Measurements from ENCODE around the gene HARS1.
"Not testable (repeated sequence)": the region's sequence is repeated elsewhere in the genome, so short reads cannot be mapped to it uniquely, and the experiment has no call there.

Gene HARS1

DNA sequence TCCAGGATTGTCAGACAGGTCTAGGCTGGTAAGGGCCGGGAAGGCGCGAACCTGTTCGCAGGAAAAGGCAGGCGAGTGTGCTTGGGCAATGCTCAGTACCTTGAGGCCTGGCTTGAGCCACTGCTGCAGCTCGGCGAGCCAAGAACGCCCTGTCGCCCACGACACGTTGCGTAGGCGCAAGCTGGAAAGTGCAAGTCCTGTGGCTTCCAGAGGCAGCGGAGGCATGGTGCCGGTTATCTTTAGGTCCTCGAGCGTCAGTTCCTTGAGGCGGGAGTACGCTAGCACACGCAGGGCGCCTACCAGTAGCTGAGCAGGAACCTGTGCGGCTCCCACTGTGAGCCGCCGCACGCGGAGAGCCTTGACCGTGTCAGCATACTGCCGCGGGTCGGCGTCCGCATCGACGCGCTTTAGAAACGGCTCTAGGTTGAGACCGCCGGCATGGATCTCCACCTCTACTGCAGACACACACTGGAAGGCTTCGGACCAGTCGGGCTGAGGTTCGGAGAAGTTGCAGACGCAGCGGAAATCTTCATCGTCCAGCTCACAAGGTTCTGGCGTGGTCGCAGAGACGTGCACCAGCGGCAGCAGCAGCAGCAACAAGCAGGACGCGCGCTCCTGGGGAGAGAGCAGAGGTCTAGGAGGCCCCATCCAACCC is 58.7 kb downstream of the HARS1 start:
- peak; percentile 24 for DNase-seq

DNA sequence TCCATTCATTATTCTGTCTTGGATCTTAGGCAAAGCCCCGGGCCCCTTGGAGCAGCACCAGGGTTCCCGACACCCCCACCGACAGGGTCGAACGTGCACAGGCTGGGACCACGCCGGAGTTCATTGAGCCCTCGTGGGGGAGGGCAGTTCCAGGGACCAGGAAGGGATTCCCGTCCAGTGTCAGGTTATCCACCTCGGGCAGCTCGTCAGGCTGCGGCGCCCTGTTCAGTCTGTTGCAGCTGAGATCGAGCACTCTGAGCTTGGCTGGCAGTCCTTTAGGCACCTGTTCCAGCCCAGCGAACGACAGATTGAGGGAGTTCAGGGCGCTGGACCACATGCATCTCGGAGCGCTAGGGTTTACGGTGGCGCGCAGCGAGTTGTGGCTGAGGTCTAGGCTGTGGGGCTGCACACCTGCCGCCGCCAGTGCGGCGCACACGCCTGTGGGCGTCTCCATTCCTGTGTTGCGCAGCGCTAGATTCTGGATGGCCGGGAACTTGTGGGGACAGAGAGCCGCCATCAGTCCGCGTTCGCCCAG is 59.3 kb downstream of the HARS1 start:
- DNase-seq = no peak

DNA sequence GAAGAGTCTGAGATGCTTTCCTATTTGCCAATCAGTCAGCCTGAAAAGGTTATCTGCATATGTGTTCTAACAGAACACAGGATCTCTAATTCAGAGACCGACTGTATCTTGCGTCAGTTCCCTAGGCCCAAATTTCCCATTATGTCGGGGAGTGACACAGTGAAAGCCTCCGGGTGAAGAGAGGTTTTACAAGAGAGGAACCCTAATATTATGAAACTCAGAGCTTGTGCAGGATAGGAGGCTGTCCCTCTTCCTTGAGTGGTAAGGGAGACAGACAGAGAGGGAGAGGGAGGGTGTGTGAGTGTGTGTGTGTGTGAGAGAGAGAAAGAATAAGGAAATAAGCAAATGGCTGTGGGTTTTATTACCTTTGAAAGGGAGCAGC is 60.1 kb downstream of the HARS1 start:
- no peak for DNase-seq

DNA sequence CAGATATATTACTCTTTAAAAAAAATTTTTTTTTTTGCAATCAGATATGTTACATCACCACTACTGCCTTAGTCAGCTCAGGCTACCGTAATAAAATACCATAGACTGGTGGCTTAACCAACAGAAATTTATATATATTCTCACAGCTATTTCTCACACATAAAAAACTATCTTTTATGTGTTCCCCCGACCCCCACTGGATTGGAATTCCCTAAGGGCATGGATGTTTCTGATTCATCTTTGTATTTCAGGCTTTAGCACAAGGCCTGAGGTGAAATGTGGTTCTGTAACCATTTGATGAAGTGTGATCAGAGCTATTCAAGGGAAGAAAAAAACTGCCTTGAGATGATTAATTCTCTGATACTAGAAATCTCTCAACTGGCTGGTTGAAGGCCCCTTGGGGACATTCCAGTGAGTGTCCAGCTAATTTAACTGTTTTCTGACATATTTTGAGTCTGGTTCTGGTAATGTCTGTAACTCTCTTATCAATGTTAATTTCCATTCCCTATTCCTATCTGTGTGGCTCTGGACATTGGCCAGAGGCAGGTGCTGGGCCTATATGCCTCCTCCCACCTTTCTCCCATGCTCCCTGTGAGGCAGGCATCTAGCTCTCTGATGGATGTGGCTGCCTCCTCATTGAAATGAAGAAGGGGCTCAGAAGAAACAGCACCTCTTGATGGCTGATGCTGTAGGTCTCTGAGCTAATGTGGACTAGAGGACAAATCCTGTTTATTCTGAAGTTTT is 60.7 kb downstream of the HARS1 start:
- DNase-seq = no peak

DNA sequence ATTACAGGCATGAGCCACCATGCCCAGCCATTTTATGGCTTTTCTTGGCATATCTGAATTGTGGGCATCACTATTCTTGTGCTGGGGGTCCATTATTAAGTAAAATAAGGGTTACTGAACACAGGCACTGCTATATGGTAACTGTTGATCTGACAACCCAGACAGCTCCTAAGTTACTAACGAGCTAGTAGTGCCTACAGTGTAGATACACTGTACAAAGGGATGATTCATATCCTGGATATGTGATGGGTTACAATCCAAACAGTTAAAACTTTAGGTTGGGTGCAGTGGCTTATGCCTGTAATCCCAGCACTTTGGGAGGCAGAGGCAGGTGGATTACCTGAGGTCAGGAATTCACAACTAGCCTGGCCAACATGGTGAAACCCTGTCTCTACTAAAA is 62.5 kb downstream of the HARS1 start:
- no peak for DNase-seq

DNA sequence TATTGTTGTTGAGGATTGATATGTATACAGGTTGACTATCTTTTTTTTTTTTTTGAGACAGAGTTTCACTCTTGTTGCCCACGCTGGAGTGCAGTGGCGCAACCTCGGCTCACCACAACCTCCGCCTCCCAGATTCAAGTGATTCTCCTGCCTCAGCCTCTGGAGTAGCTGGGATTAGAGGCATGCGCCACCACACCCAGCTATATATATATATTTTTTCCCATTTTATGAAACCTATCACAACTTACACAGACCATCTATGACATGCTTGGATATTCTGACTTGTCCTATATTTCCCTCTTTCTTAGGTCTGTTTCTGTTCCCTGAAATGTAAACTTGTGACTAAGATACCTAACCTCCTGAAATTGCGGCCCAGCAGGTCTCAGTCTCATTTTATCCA is 63.2 kb downstream of the HARS1 start:
- DNase-seq = no peak

DNA sequence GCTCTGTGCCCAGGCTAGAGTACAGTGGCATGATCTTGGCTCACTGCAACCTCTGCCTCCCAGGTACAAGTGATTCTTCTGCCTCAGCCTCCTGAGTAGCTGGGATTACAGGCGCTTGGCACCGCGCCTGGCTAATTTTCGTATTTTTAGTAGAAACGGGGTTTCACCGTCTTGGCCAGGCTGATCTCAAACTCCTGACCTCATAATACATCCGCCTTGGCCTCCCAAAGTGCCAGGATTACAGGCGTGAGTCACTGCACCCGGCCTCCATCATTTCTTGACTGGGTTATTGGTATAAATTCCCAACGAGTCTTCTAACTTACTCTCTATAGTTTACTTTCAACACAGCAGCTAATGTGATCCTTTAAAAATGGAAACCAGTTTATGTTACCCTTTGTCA is 66.3 kb downstream of the HARS1 start:
- DNase-seq = not testable (repeated sequence)

Data from NCI-H1092 treated with DMSO at 0.1 percent for 48 hours (cell line).